Activated B cell treated with CpG ODN at 0.5 μM for 24 hours (primary cell): ENCODE results near the gene ABHD4. TPM values are rescaled to one million over a fixed set of nuclear protein-coding genes. Genes with fewer than 3 reads are reported as not detected.

Source experiments
- ATAC-seq: fragments of 200-7000 bp; cut with Tn5 transposase; one replicate; pipeline ENCODE4 v1.10.0; 2021; ENCODE audit warnings: low read depth, mild to moderate bottlenecking, moderate library complexity
- CTCF ChIA-PET: fragments of 350-600 bp; sonication (Branson Sonifier 250); formaldehyde crosslinking; loops from one replicate; lab custom pipeline; 2021; ENCODE audit warnings: antibody characterized with exemption; lab: Charles Lee
- POLR2A ChIA-PET: fragments of 350-600 bp; sonication (Branson Sonifier 250); formaldehyde crosslinking; loops from one replicate; lab custom pipeline; 2021; ENCODE audit warnings: antibody characterized with exemption; lab: Charles Lee
- DNase-seq: peaks from one replicate; pipeline ENCODE4 v3.0.0; 2022
- H3K27ac Mint-ChIP-seq: one replicate; pipeline ENCODE4 v1.8.0; 2020; ENCODE audit warnings: mixed read lengths
- H3K27me3 Mint-ChIP-seq: one replicate; pipeline ENCODE4 v1.8.0; 2021; ENCODE audit warnings: mixed read lengths
- H3K36me3 Mint-ChIP-seq: one replicate; pipeline ENCODE4 v1.8.0; 2021; ENCODE audit warnings: low read depth, mixed read lengths
- H3K4me1 Mint-ChIP-seq: one replicate; pipeline ENCODE4 v1.8.0; 2021; ENCODE audit warnings: mixed read lengths
- H3K4me3 Mint-ChIP-seq: one replicate; pipeline ENCODE4 v1.8.0; 2020; ENCODE audit warnings: mild to moderate bottlenecking, mixed read lengths
- H3K9me3 Mint-ChIP-seq: one replicate; pipeline ENCODE4 v1.8.0; 2020; ENCODE audit warnings: mixed read lengths
- intact Hi-C: fragments of 100-400 bp; cut with micrococcal nuclease; formaldehyde crosslinking; loops from one replicate; pipeline ENCODE4 v1.15.1; 2024
- total RNA-seq: library from RNA; stranded (reverse); gene quantifications from 2 replicates; pipeline ENCODE4 v1.2.3, GENCODE V29; 2022
- TF ChIP-seq, protein P1 (sequence below): fragments of 200-600 bp; IDR thresholded peaks from one replicate; pipeline ENCODE4 v1.8.0; 2022; ENCODE audit warnings: antibody characterized with exemption, mild to moderate bottlenecking

The ABHD4 gene
- total RNA-seq, 1 donor from 2014 or later: 12.1 TPM

DNA sequence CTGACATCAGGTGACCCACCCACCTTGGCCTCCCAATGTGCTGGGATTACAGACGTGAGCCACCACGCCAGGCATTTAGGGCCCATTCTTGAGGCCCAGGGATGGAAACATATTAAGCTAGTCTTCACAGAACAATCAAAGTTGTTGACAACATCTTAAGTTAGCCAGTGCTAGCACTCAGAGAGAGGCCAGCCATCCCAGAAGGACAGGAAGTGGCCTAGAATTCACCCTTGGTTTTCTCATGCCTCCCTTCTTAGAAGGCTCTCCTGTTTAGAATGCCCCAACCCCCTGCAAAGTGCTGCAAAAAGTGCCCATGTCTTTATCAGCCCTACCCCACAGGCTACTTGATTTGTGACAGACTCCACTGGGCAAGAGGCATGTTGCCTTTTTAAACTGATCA, 58.1 kb downstream of the ABHD4 start:
- H3K27ac Mint-ChIP-seq: no peak overlapping the region
- no peak for ATAC-seq
- CTCF ChIA-PET: interaction anchor here (1.1 to 5.4 kb wide), 2 partner anchors 198 to 337 kb away, joined by 3 to 36 read pairs; no protein-coding TSS in a partner anchor
- H3K9me3 Mint-ChIP-seq: no peaks in the 10 kb centered on the region
- no peak overlapping the region for H3K4me3 Mint-ChIP-seq
- TF ChIP-seq, protein P1, sequence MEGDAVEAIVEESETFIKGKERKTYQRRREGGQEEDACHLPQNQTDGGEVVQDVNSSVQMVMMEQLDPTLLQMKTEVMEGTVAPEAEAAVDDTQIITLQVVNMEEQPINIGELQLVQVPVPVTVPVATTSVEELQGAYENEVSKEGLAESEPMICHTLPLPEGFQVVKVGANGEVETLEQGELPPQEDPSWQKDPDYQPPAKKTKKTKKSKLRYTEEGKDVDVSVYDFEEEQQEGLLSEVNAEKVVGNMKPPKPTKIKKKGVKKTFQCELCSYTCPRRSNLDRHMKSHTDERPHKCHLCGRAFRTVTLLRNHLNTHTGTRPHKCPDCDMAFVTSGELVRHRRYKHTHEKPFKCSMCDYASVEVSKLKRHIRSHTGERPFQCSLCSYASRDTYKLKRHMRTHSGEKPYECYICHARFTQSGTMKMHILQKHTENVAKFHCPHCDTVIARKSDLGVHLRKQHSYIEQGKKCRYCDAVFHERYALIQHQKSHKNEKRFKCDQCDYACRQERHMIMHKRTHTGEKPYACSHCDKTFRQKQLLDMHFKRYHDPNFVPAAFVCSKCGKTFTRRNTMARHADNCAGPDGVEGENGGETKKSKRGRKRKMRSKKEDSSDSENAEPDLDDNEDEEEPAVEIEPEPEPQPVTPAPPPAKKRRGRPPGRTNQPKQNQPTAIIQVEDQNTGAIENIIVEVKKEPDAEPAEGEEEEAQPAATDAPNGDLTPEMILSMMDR: no peak
- no peaks in the 10 kb centered on the region for H3K4me1 Mint-ChIP-seq
- no peak for DNase-seq
- no peaks in the 10 kb centered on the region for H3K27me3 Mint-ChIP-seq
- no peaks in the 10 kb centered on the region for H3K36me3 Mint-ChIP-seq
- intact Hi-C loops: loop anchor here (10.0 kb wide), 1 partner anchor 89 kb away; no protein-coding TSS in a partner anchor
- POLR2A ChIA-PET: no interaction called here

DNA sequence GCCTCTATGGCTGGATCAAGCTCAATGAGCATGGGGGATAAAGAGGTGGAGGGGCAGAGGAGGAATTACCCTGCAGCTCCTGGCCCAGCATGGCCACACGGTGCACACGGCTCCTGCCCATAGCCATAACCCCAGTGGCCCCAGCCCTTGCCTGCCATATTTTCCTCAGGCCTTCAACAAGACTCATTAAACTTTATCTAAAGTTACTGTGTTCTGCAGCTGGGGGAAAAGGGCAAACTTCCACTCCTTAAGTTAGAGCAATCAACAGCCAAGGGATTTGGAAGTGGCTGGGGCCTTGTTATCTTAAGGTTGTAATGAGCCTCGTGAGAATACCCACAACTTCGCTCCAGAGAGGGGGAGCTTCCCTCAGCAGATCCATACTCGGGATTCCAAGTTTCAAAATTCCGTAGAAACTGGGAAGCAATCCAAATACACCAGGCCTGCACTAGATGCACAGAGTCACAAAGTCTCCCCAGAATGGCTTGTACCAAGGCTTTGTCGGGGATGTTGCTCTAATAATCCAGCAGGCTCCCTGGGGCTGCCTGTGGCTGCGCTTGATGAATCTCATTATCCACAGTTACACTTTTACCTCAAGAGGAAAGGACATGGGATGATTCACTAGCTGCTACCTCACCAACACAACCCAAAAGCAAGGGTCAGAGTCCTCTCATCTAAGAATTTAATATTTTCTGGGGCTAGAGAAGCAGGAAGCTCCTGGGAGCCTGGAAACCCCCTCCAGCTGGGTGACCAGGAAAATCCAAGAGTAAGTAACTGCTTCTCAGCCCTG, 59.0 kb downstream of the ABHD4 start:
- Mint-ChIP-seq H3K27ac (no peak overlapping the region), H3K9me3 (no peaks in the 10 kb centered on the region), H3K4me3 (no peak overlapping the region), H3K27me3 (no peaks in the 10 kb centered on the region), H3K36me3 (no peaks in the 10 kb centered on the region), H3K4me1 (no peaks in the 10 kb centered on the region)
- CTCF ChIA-PET: interaction anchor here (5.4 kb wide), 1 partner anchor 197 kb away, joined by 36 read pairs; no protein-coding TSS in a partner anchor
- TF ChIP-seq, protein P1: no peak
- POLR2A ChIA-PET: interaction anchor here (0.6 to 1.1 kb wide), 2 partner anchors 87 to 149 kb away, joined by 3 to 14 read pairs; no protein-coding TSS in a partner anchor
- no peak for DNase-seq
- intact Hi-C loops: loop anchor here (10.0 kb wide), 1 partner anchor 88 kb away; no protein-coding TSS in a partner anchor
- ATAC-seq: no peak

DNA sequence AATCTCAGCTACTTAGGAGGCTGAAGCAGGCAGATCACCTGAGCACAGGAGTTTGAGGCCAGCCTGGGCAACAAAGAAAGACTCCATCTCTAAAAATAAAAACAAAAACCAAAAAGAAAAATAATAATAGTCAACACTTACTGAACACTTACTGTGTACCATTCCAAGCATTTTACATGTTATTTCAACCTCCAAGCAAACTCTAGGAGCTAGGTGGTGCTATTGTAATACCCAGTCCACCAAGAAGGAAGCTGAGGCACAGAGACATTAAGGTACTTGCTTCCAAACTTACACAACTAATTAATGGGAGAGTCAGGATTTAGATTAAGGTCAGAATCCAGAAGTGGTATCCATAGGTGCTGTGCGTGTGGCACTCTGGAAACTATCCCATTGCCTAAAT, 59.8 kb downstream of the ABHD4 start:
- intact Hi-C loops: loop anchor here (1.0 to 10.0 kb wide), 3 partner anchors 87 to 242 kb away; no protein-coding TSS in a partner anchor

DNA sequence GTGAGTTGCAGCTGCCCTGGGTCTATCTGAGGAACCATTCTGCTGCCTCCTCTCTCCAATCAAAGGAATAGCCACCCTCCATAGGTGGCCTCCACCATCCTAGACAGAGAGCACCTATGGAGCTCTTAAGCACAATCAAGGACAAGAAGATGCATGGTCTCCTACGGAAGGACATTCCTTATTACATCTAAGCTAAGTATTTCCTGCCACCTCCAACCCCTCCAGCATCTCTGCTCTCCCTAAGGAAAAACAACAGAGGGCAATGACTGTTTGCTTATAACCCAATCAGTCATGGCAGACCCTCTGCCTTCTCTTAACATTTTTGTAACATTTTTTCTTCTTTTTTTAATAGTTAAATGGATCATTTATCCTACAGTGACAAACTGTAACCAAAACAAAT, 60.8 kb downstream of the ABHD4 start:
- DNase-seq (no peak), ATAC-seq (no peak)
- no peaks in the 10 kb centered on the region for H3K9me3 Mint-ChIP-seq
- POLR2A ChIA-PET: interaction anchor here (2.0 kb wide), 1 partner anchor 70 kb away, joined by 5 read pairs; the partner anchor contains the start of gene DAD1
- H3K4me3 Mint-ChIP-seq: no peak overlapping the region
- H3K4me1 Mint-ChIP-seq: no peaks in the 10 kb centered on the region
- no peaks in the 10 kb centered on the region for H3K36me3 Mint-ChIP-seq
- TF ChIP-seq, protein P1: no peak
- no peak overlapping the region for H3K27ac Mint-ChIP-seq
- H3K27me3 Mint-ChIP-seq: no peaks in the 10 kb centered on the region
- CTCF ChIA-PET: interaction anchor here (0.7 to 5.4 kb wide), 6 partner anchors 89 to 285 kb away, joined by 3 to 36 read pairs (median 4); no protein-coding TSS in a partner anchor
- intact Hi-C loops: loop anchor here (1.0 to 10.0 kb wide), 3 partner anchors 86 to 241 kb away; no protein-coding TSS in a partner anchor

More for the DNA sequence above, 59.8 kb downstream of the ABHD4 start:
- TF ChIP-seq, protein P1: no peak
- ATAC-seq (no peak), DNase-seq (no peak)
- ChIA-PET POLR2A (interaction anchor here (0.6 to 2.0 kb wide), 3 partner anchors 68 to 148 kb away, joined by 3 to 14 read pairs (median 5); partner anchors contain the start of gene DAD1), CTCF (interaction anchor here (0.8 to 5.4 kb wide), 3 partner anchors 88 to 284 kb away, joined by 3 to 36 read pairs (median 4); no protein-coding TSS in a partner anchor)
- Mint-ChIP-seq H3K27ac (no peak overlapping the region), H3K9me3 (no peaks in the 10 kb centered on the region), H3K27me3 (no peaks in the 10 kb centered on the region), H3K4me1 (no peaks in the 10 kb centered on the region), H3K4me3 (no peak overlapping the region), H3K36me3 (no peaks in the 10 kb centered on the region)

DNA sequence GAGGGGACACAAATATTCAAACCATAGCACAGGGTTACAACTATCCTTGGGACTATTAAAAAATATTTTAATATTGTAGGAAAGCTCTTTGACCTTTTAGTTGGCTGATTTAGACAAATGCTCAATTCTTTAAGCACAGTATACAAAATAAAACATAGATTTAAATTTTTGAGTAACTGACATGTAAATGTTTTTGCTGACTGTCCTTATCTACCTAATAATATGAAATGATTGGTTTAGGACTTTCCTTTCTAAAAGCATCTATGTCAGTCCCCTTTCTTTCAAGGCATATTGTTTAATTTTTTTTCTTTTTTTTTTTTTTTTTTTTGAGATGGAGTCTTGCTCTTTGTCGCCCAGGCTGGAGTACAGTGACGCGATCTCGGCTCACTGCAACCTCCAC, 62.6 kb downstream of the ABHD4 start:
- ATAC-seq (no peak), DNase-seq (no peak)
- H3K4me1 Mint-ChIP-seq: no peaks in the 10 kb centered on the region
- no peaks in the 10 kb centered on the region for H3K9me3 Mint-ChIP-seq
- H3K27me3 Mint-ChIP-seq: no peaks in the 10 kb centered on the region
- H3K27ac Mint-ChIP-seq: no peak overlapping the region
- no peaks in the 10 kb centered on the region for H3K36me3 Mint-ChIP-seq
- TF ChIP-seq, protein P1: no peak
- intact Hi-C loops: no loop called here
- ChIA-PET POLR2A (no interaction called here), CTCF (interaction anchor here (1.0 to 5.4 kb wide), 3 partner anchors 10 to 193 kb away, joined by 4 to 36 read pairs (median 5); no protein-coding TSS in a partner anchor)
- no peak overlapping the region for H3K4me3 Mint-ChIP-seq
